T47D (cell line): ENCODE measurements around the gene PSMB2.
"Not testable (repeated sequence)": the region's sequence is repeated elsewhere in the genome, so short reads cannot be mapped to it uniquely, and the experiment has no call there.

Experiments
- DNase-seq, 2 experiments: peaks; one replicate each; pipeline versions ENCODE4 v3.0.0 to v3.0.0-alpha.2; 2011 to 2012; ENCODE audit warnings: low read depth in 1 of 2, low spot score in 1 of 2
- JUND ChIP-seq: IDR thresholded peaks from 2 replicates; pipeline ENCODE4 v1.6.1; 2012; ENCODE audit warnings: low read depth
- in situ Hi-C: cut with HindIII; loops from 2 replicates; pipeline ENCODE4 v1.10.0; 2016; ENCODE audit warnings: low sequenced_read_pairs, low pct_unique_long_range_greater_than_20kb

PSMB2 gene

GRCh38 chr1:35585281-35585680 is 56.0 kb downstream of the PSMB2 start:
- no peak for DNase-seq
- in situ Hi-C loops, result no loop called here
- TF ChIP-seq JUND, result no peak

GRCh38 chr1:35581621-35582020 is 59.7 kb downstream of the PSMB2 start:
- DNase-seq, in situ Hi-C loops: not testable (repeated sequence)

GRCh38 chr1:35580949-35581388 is 60.4 kb downstream of the PSMB2 start:
- in situ Hi-C loops, result no loop called here

GRCh38 chr1:35577071-35577998 is 64.0 kb downstream of the PSMB2 start:
- TF ChIP-seq JUND, result no peak
- DNase-seq, result no peak
- in situ Hi-C loops, result no loop called here

More at GRCh38 chr1:35580949-35581388, 60.4 kb downstream of the PSMB2 start:
- no peak for DNase-seq
- no peak for TF ChIP-seq JUND

- in situ Hi-C loops, DNase-seq: not testable (repeated sequence)
Measured at GRCh38 chr1:35576766-35577070, 64.6 kb downstream of the PSMB2 start.

- in situ Hi-C loops, result no loop called here
- DNase-seq, result no peak
- TF ChIP-seq JUND, result no peak
Measured at GRCh38 chr1:35576061-35576765, 65.1 kb downstream of the PSMB2 start.

GRCh38 chr1:35575416-35575958 is 65.8 kb downstream of the PSMB2 start:
- no peak for DNase-seq
- in situ Hi-C loops, result no loop called here
- no peak for TF ChIP-seq JUND

- TF ChIP-seq JUND, result no peak
- peak; percentile 70 to 73 for DNase-seq
- in situ Hi-C loops, result no loop called here
Measured at GRCh38 chr1:35574655-35575415, 66.5 kb downstream of the PSMB2 start.

GRCh38 chr1:35574125-35574654 is 67.1 kb downstream of the PSMB2 start:
- DNase-seq, result no peak
- no peak for TF ChIP-seq JUND
- in situ Hi-C loops, result no loop called here

GRCh38 chr1:35573198-35574124 is 67.9 kb downstream of the PSMB2 start, which contains the start of gene TFAP2E:
TSS of gene TFAP2E (plus strand) at chr1:35573314. CDS start at chr1:35573578, 264 bp downstream.
- in situ Hi-C loops, result no loop called here
- TF ChIP-seq JUND, result no peak
- peak; percentile 69 to 92 for DNase-seq

- no peak for DNase-seq
- TF ChIP-seq JUND, result no peak
- in situ Hi-C loops, result no loop called here
Measured at GRCh38 chr1:35572296-35572695, 69.0 kb downstream of the PSMB2 start.
